Kidney capillary endothelial cell (primary cell): ENCODE measurements around the gene FAM240A.

ENCODE experiments used
- DNase-seq: peaks from one replicate; pipeline ENCODE4 v3.0.0-alpha.2; 2018; ENCODE audit warnings: low spot score

Gene FAM240A

DNA sequence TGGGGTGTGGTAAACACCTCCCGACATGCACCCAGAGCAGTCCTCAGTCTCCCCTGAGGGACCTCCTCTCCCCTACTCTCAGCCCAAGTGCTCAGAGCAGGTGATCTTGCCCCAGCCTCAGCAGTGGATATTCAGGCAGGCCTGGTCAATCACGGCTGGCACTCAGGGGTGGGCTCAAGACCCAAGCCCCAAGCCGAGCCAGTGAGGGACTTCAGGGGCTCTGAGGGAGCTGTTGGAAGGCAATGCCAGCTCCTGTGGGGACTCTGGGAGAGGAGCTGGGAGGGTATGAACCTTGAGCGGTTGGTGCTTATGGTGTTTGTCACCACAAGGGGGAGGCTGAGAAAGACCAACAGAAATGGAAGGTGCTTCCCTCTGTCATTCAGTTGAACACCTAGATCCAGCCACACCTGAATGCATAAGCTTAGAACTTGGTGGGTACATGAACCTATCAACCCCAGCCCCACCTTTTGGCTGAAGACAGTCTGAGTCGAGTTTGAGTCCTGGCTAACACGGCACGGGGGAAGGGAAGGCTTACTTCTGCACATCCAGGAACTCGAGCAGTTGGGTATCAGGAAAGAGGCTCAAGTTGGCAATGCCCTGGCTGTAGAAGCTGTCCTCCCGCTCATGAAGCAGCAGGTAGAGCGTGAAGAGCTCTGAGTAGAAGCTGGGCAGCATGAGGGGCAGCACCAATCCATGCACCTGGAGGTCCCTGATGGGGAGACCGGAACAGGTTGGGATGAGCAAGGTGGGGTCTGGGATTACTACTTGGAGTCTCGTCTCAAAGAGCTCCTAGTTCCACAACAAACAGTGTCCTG, 61.9 kb downstream of the FAM240A start:
- DNase-seq: no peak

DNA sequence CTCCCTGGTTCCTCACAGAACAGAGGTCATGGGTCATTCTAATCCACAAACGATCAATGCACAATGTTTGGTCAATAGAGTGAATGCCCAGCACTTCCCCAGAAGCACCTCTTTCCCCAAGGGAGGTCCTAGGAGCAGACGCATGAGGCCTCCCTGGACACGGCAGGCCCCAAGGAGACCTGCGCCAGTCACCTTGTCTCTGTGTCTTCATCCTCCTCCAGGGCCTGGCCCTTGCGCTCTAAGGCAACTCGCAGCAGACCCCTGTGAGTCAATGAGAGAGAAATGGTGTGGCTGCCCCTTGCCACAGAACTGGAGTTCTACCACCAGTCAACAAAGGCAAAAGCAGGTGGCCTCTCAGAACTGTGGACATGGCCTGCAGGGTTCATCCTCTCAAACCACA, 63.1 kb downstream of the FAM240A start:
- no peak for DNase-seq
